ENCODE results near the gene DCUN1D2.

Gene DCUN1D2

GRCh38 chr13:113490496-113491417 is at the start of gene DCUN1D2:
DCUN1D2 (minus strand) TSS chr13:113490711; CDS start chr13:113490669, 42 bp downstream.
- DNase-seq (ENCODE audit: low read depth): peak; percentile 93
- H3K4me3 ChIP-seq (ENCODE audit: low read depth, low read length): peak within 1 kb of the TSS; percentile 83

GRCh38 chr13:113539822-113540221 is 49.3 kb upstream of the DCUN1D2 start:
- peak; percentile 72 for DNase-seq (ENCODE audit: low read depth)

GRCh38 chr13:113539176-113539575 is 48.7 kb upstream of the DCUN1D2 start:
- no peak for DNase-seq (ENCODE audit: low read depth)

More at GRCh38 chr13:113539822-113540221, 49.3 kb upstream of the DCUN1D2 start:
- H3K4me3 ChIP-seq (ENCODE audit: low read depth, low read length): no peak overlapping the region

GRCh38 chr13:113538689-113539058 is 48.2 kb upstream of the DCUN1D2 start:
- DNase-seq (ENCODE audit: low read depth): no peak
- H3K4me3 ChIP-seq (ENCODE audit: low read depth, low read length): no peak overlapping the region

More at GRCh38 chr13:113539176-113539575, 48.7 kb upstream of the DCUN1D2 start:
- no peak overlapping the region for H3K4me3 ChIP-seq (ENCODE audit: low read depth, low read length)

GRCh38 chr13:113537909-113538688 is 47.6 kb upstream of the DCUN1D2 start:
- no peak overlapping the region for H3K4me3 ChIP-seq (ENCODE audit: low read depth, low read length)
- DNase-seq (ENCODE audit: low read depth): no peak

- no peak for DNase-seq (ENCODE audit: low read depth)
- no peak overlapping the region for H3K4me3 ChIP-seq (ENCODE audit: low read depth, low read length)
Measured at GRCh38 chr13:113537205-113537604, 46.7 kb upstream of the DCUN1D2 start.

- no peak overlapping the region for H3K4me3 ChIP-seq (ENCODE audit: low read depth, low read length)
- DNase-seq (ENCODE audit: low read depth): no peak
Measured at GRCh38 chr13:113536461-113537110, 46.1 kb upstream of the DCUN1D2 start.

GRCh38 chr13:113535381-113535781 is 44.9 kb upstream of the DCUN1D2 start:
- no peak overlapping the region for H3K4me3 ChIP-seq (ENCODE audit: low read depth, low read length)
- no peak for DNase-seq (ENCODE audit: low read depth)

- no peak overlapping the region for H3K4me3 ChIP-seq (ENCODE audit: low read depth, low read length)
- DNase-seq (ENCODE audit: low read depth): no peak
Measured at GRCh38 chr13:113534236-113534860, 43.8 kb upstream of the DCUN1D2 start.

GRCh38 chr13:113533161-113533840 is 42.8 kb upstream of the DCUN1D2 start:
- H3K4me3 ChIP-seq (ENCODE audit: low read depth, low read length): no peak overlapping the region
- DNase-seq (ENCODE audit: low read depth): no peak

GRCh38 chr13:113532156-113532806 is 41.8 kb upstream of the DCUN1D2 start:
- DNase-seq (ENCODE audit: low read depth): no peak
- no peak overlapping the region for H3K4me3 ChIP-seq (ENCODE audit: low read depth, low read length)

GRCh38 chr13:113531041-113531873 is 40.7 kb upstream of the DCUN1D2 start:
- DNase-seq (ENCODE audit: low read depth): no peak
- H3K4me3 ChIP-seq (ENCODE audit: low read depth, low read length): no peak overlapping the region

- no peak for DNase-seq (ENCODE audit: low read depth)
- no peak overlapping the region for H3K4me3 ChIP-seq (ENCODE audit: low read depth, low read length)
Measured at GRCh38 chr13:113528813-113529180, 38.3 kb upstream of the DCUN1D2 start.

GRCh38 chr13:113528101-113528812 is 37.7 kb upstream of the DCUN1D2 start:
- no peak overlapping the region for H3K4me3 ChIP-seq (ENCODE audit: low read depth, low read length)
- DNase-seq (ENCODE audit: low read depth): no peak

- H3K4me3 ChIP-seq (ENCODE audit: low read depth, low read length): no peak overlapping the region
- no peak for DNase-seq (ENCODE audit: low read depth)
Measured at GRCh38 chr13:113527272-113527958, 36.9 kb upstream of the DCUN1D2 start.

- H3K4me3 ChIP-seq (ENCODE audit: low read depth, low read length): no peak overlapping the region
- DNase-seq (ENCODE audit: low read depth): no peak
Measured at GRCh38 chr13:113526466-113527220, 36.1 kb upstream of the DCUN1D2 start.

Data from skeletal muscle cell (primary cell).